ENCODE results near the gene ABCB1. TPM values are rescaled to one million over a fixed set of nuclear protein-coding genes. Genes with fewer than 3 reads are reported as not detected.

ABCB1 gene
- total and polyA plus RNA-seq, 2 experiments from 2014 or later, result 0.53 to 0.80 TPM

DNA sequence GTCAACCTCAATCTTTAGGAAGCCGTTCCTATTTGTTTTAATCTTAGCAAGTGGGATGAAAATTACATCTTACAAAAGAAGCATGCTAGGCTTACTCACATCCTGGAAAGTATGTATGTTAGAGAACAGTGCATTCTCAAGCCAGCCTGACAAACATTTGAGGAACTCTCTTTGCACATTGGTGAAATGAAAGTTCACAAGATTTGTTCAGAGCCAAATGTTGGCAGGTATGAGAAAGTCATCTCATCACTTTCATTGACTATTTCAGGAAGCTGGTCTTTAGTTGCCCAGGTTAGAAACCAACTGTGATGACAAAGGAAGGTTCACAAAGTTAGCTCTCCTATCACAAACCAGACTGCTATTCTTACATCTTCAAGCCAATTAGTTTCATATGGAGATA lies 57.1 kb downstream of the ABCB1 start:
- Histone ChIP-seq H4K20me1 (replicated peaks; ENCODE audit: insufficient read depth) (no peaks in the 10 kb centered on the region), H3K4me2 (no peak overlapping the region), H3K27me3 (ENCODE audit: insufficient read depth) (no peaks in the 10 kb centered on the region), H3K4me3 (no peak overlapping the region), H3K79me2 (replicated peaks; ENCODE audit: insufficient read depth) (no peaks in the 10 kb centered on the region), H2AFZ (peak overlapping the region; percentile 38; the same call in 1 of the 2 replicates), H3K4me1 (ENCODE audit: insufficient read depth) (no peaks in the 10 kb centered on the region), H3K27ac (ENCODE audit: low read depth) (no peak overlapping the region), H3F3A (replicated peaks; ENCODE audit: low read depth) (no peaks in the 10 kb centered on the region), H3K36me3 (ENCODE audit: insufficient read depth) (no peaks in the 10 kb centered on the region), H3K9me2 (ENCODE audit: insufficient read depth) (no peaks in the 10 kb centered on the region)
- H3K4me3 Mint-ChIP-seq, result no peak overlapping the region
- H3K27ac Mint-ChIP-seq, result no peak overlapping the region
- H3K4me1 Mint-ChIP-seq, result no peaks in the 10 kb centered on the region
- TF ChIP-seq, protein P1, sequence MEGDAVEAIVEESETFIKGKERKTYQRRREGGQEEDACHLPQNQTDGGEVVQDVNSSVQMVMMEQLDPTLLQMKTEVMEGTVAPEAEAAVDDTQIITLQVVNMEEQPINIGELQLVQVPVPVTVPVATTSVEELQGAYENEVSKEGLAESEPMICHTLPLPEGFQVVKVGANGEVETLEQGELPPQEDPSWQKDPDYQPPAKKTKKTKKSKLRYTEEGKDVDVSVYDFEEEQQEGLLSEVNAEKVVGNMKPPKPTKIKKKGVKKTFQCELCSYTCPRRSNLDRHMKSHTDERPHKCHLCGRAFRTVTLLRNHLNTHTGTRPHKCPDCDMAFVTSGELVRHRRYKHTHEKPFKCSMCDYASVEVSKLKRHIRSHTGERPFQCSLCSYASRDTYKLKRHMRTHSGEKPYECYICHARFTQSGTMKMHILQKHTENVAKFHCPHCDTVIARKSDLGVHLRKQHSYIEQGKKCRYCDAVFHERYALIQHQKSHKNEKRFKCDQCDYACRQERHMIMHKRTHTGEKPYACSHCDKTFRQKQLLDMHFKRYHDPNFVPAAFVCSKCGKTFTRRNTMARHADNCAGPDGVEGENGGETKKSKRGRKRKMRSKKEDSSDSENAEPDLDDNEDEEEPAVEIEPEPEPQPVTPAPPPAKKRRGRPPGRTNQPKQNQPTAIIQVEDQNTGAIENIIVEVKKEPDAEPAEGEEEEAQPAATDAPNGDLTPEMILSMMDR (conservative IDR thresholded peaks at IDR 0.05; ENCODE audit: low read depth in 2 of 2), result no peak
- TF ChIP-seq EZH2phosphoT487 (IDR thresholded peaks at IDR 0.05; ENCODE audit: unreplicated experiment), result no peak
- TF ChIP-seq JUNB (IDR thresholded peaks at IDR 0.05; ENCODE audit: unreplicated experiment), result no peak
- TF ChIP-seq POLR2AphosphoS5 (IDR thresholded peaks at IDR 0.05; ENCODE audit: low read depth), result no peak
- TF ChIP-seq STAT1 (IDR thresholded peaks at IDR 0.05; ENCODE audit: unreplicated experiment), result no peak
- no peak for TF ChIP-seq ZNF331 (CRISPR knock-in tag; IDR thresholded peaks at IDR 0.05; ENCODE audit: low read depth)
- TF ChIP-seq NANOG (IDR thresholded peaks at IDR 0.05; ENCODE audit: borderline replicate concordance), result no peak
- TF ChIP-seq ZNF114 (CRISPR knock-in tag; IDR thresholded peaks at IDR 0.05), result no peak
- TF ChIP-seq CREB1 (CRISPR knock-in tag; IDR thresholded peaks at IDR 0.05; ENCODE audit: low read depth), result no peak
- TF ChIP-seq, protein P2, sequence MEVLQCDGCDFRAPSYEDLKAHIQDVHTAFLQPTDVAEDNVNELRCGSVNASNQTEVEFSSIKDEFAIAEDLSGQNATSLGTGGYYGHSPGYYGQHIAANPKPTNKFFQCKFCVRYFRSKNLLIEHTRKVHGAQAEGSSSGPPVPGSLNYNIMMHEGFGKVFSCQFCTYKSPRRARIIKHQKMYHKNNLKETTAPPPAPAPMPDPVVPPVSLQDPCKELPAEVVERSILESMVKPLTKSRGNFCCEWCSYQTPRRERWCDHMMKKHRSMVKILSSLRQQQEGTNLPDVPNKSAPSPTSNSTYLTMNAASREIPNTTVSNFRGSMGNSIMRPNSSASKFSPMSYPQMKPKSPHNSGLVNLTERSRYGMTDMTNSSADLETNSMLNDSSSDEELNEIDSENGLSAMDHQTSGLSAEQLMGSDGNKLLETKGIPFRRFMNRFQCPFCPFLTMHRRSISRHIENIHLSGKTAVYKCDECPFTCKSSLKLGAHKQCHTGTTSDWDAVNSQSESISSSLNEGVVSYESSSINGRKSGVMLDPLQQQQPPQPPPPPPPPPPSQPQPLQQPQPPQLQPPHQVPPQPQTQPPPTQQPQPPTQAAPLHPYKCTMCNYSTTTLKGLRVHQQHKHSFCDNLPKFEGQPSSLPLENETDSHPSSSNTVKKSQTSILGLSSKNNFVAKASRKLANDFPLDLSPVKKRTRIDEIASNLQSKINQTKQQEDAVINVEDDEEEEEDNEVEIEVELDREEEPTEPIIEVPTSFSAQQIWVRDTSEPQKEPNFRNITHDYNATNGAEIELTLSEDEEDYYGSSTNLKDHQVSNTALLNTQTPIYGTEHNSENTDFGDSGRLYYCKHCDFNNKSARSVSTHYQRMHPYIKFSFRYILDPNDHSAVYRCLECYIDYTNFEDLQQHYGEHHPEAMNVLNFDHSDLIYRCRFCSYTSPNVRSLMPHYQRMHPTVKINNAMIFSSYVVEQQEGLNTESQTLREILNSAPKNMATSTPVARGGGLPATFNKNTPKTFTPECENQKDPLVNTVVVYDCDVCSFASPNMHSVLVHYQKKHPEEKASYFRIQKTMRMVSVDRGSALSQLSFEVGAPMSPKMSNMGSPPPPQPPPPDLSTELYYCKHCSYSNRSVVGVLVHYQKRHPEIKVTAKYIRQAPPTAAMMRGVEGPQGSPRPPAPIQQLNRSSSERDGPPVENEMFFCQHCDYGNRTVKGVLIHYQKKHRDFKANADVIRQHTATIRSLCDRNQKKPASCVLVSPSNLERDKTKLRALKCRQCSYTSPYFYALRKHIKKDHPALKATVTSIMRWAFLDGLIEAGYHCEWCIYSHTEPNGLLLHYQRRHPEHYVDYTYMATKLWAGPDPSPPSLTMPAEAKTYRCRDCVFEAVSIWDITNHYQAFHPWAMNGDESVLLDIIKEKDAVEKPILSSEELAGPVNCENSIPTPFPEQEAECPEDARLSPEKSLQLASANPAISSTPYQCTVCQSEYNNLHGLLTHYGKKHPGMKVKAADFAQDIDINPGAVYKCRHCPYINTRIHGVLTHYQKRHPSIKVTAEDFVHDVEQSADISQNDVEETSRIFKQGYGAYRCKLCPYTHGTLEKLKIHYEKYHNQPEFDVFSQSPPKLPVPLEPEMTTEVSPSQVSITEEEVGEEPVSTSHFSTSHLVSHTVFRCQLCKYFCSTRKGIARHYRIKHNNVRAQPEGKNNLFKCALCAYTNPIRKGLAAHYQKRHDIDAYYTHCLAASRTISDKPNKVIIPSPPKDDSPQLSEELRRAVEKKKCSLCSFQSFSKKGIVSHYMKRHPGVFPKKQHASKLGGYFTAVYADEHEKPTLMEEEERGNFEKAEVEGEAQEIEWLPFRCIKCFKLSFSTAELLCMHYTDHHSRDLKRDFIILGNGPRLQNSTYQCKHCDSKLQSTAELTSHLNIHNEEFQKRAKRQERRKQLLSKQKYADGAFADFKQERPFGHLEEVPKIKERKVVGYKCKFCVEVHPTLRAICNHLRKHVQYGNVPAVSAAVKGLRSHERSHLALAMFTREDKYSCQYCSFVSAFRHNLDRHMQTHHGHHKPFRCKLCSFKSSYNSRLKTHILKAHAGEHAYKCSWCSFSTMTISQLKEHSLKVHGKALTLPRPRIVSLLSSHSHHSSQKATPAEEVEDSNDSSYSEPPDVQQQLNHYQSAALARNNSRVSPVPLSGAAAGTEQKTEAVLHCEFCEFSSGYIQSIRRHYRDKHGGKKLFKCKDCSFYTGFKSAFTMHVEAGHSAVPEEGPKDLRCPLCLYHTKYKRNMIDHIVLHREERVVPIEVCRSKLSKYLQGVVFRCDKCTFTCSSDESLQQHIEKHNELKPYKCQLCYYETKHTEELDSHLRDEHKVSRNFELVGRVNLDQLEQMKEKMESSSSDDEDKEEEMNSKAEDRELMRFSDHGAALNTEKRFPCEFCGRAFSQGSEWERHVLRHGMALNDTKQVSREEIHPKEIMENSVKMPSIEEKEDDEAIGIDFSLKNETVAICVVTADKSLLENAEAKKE (CRISPR knock-in tag; IDR thresholded peaks at IDR 0.05), result no peak
- TF ChIP-seq, protein P3, sequence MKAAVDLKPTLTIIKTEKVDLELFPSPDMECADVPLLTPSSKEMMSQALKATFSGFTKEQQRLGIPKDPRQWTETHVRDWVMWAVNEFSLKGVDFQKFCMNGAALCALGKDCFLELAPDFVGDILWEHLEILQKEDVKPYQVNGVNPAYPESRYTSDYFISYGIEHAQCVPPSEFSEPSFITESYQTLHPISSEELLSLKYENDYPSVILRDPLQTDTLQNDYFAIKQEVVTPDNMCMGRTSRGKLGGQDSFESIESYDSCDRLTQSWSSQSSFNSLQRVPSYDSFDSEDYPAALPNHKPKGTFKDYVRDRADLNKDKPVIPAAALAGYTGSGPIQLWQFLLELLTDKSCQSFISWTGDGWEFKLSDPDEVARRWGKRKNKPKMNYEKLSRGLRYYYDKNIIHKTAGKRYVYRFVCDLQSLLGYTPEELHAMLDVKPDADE (IDR thresholded peaks at IDR 0.05), result no peak
- no peak for TF ChIP-seq EZH2 (IDR thresholded peaks at IDR 0.05; ENCODE audit: low read depth, unreplicated experiment)
- TF ChIP-seq, protein P4, sequence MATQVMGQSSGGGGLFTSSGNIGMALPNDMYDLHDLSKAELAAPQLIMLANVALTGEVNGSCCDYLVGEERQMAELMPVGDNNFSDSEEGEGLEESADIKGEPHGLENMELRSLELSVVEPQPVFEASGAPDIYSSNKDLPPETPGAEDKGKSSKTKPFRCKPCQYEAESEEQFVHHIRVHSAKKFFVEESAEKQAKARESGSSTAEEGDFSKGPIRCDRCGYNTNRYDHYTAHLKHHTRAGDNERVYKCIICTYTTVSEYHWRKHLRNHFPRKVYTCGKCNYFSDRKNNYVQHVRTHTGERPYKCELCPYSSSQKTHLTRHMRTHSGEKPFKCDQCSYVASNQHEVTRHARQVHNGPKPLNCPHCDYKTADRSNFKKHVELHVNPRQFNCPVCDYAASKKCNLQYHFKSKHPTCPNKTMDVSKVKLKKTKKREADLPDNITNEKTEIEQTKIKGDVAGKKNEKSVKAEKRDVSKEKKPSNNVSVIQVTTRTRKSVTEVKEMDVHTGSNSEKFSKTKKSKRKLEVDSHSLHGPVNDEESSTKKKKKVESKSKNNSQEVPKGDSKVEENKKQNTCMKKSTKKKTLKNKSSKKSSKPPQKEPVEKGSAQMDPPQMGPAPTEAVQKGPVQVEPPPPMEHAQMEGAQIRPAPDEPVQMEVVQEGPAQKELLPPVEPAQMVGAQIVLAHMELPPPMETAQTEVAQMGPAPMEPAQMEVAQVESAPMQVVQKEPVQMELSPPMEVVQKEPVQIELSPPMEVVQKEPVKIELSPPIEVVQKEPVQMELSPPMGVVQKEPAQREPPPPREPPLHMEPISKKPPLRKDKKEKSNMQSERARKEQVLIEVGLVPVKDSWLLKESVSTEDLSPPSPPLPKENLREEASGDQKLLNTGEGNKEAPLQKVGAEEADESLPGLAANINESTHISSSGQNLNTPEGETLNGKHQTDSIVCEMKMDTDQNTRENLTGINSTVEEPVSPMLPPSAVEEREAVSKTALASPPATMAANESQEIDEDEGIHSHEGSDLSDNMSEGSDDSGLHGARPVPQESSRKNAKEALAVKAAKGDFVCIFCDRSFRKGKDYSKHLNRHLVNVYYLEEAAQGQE (IDR thresholded peaks at IDR 0.05; ENCODE audit: unreplicated experiment), result no peak
- DNase-seq (ENCODE audit: low spot score) (no peak), ATAC-seq (no peak)
- no peaks in the 10 kb centered on the region for H3K36me3 Mint-ChIP-seq (ENCODE audit: low read depth)
- no peaks in the 10 kb centered on the region for H3K9me3 Mint-ChIP-seq
- H3K27me3 Mint-ChIP-seq (ENCODE audit: insufficient read depth, low read depth, poor library complexity), result no peaks in the 10 kb centered on the region

Data from GM23338 (cell line).